Liver (tissue), 9 donors: ENCODE results near the gene YAE1. TPM values are rescaled to one million over a fixed set of nuclear protein-coding genes. Genes with fewer than 3 reads are reported as not detected.

Source experiments
- DNase-seq: peaks from one replicate; pipeline ENCODE4 v3.0.0-alpha.2; 2017; ENCODE audit warnings: low spot score
- H3K27ac ChIP-seq, 2 donors: one replicate each; pipeline ENCODE4 v1.7.0; 2013; ENCODE audit warnings: inconsistent platforms in 2 of 2, low read length in 2 of 2, control low read depth in 1 of 2, low read depth in 1 of 2, mild to moderate bottlenecking in 1 of 2
- H3K27me3 ChIP-seq, 4 donors: one replicate each; pipeline versions ENCODE4 v1.6.1 to v1.7.0; 2013; ENCODE audit warnings: low read length in 3 of 4, inconsistent platforms in 1 of 4, mild to moderate bottlenecking in 1 of 4, moderate library complexity in 1 of 4; ENCODE audit not compliant: control insufficient read depth in 4 of 4, insufficient read depth in 4 of 4
- H3K36me3 ChIP-seq, 4 donors: one replicate each; pipeline versions ENCODE4 v1.6.1 to v1.7.0; 2013; ENCODE audit warnings: low read length in 3 of 4, mild to moderate bottlenecking in 3 of 4, low read depth in 1 of 4, moderate library complexity in 1 of 4; ENCODE audit not compliant: control insufficient read depth in 4 of 4, insufficient read depth in 3 of 4
- H3K4me1 ChIP-seq, 4 donors: one replicate each; pipeline versions ENCODE4 v1.6.1 to v1.7.0; 2013; ENCODE audit warnings: low read length in 3 of 4, mild to moderate bottlenecking in 3 of 4, moderate library complexity in 1 of 4; ENCODE audit not compliant: control insufficient read depth in 4 of 4, insufficient read depth in 4 of 4
- H3K4me3 ChIP-seq, 3 donors: one replicate each; pipeline versions ENCODE4 v1.6.1 to v1.7.0; 2013; ENCODE audit warnings: low read length in 3 of 3, control low read depth in 1 of 3, low read depth in 1 of 3, mild to moderate bottlenecking in 1 of 3
- H3K9ac ChIP-seq, 2 donors: one replicate each; pipeline ENCODE4 v1.7.0; 2013; ENCODE audit warnings: low read length in 2 of 2, mild to moderate bottlenecking in 2 of 2, moderate library complexity in 2 of 2, control low read depth in 1 of 2, low read depth in 1 of 2
- H3K9me3 ChIP-seq, 4 donors: one replicate each; pipeline versions ENCODE4 v1.6.1 to v1.7.0; 2013; ENCODE audit warnings: low read length in 3 of 4; ENCODE audit not compliant: control insufficient read depth in 4 of 4
- ATF3 ChIP-seq: IDR thresholded peaks from 2 replicates; pipeline ENCODE4 v1.6.1; 2016; ENCODE audit warnings: antibody characterized with exemption
- EGR1 ChIP-seq, 2 donors: IDR thresholded peaks; 2 replicates each; pipeline ENCODE4 v1.6.1; 2016 to 2018; ENCODE audit warnings: antibody characterized with exemption in 2 of 2, low read depth in 2 of 2
- FOXA1 ChIP-seq: IDR thresholded peaks from 2 replicates; pipeline ENCODE4 v1.6.1; 2016; ENCODE audit warnings: antibody characterized with exemption
- FOXA2 ChIP-seq: IDR thresholded peaks from 2 replicates; pipeline ENCODE4 v1.6.1; 2016; ENCODE audit warnings: antibody characterized with exemption
- GABPA ChIP-seq, 2 donors: IDR thresholded peaks in 1 of 2; conservative IDR thresholded peaks in 1 of 2; 2 replicates each; pipeline ENCODE4 v1.6.1; 2016; ENCODE audit warnings: antibody characterized with exemption in 2 of 2, mild to moderate bottlenecking in 1 of 2, moderate library complexity in 1 of 2
- HNF4A ChIP-seq, 2 donors: conservative IDR thresholded peaks; 2 replicates each; pipeline ENCODE4 v1.6.1; 2016; ENCODE audit warnings: antibody characterized with exemption in 2 of 2, mild to moderate bottlenecking in 2 of 2
- HNF4G ChIP-seq: IDR thresholded peaks from 2 replicates; pipeline ENCODE4 v1.6.1; 2016; ENCODE audit warnings: antibody characterized with exemption
- JUND ChIP-seq, 2 donors: IDR thresholded peaks; 2 replicates each; pipeline ENCODE4 v1.6.1; 2016; ENCODE audit warnings: antibody characterized with exemption in 2 of 2
- NR2F2 ChIP-seq: IDR thresholded peaks from 2 replicates; pipeline ENCODE4 v1.6.1; 2016; ENCODE audit warnings: antibody characterized with exemption
- RAD21 ChIP-seq, 2 donors: IDR thresholded peaks; 2 replicates each; pipeline ENCODE4 v1.6.1; 2016; ENCODE audit warnings: antibody characterized with exemption in 2 of 2, mild to moderate bottlenecking in 2 of 2
- RXRA ChIP-seq, 2 donors: IDR thresholded peaks; 2 replicates each; pipeline ENCODE4 v1.6.1; 2017 to 2018; ENCODE audit warnings: antibody characterized with exemption in 2 of 2, mild to moderate bottlenecking in 1 of 2
- SP1 ChIP-seq: IDR thresholded peaks from 2 replicates; pipeline ENCODE4 v1.6.1; 2018; ENCODE audit warnings: antibody characterized with exemption, mild to moderate bottlenecking
- YY1 ChIP-seq: IDR thresholded peaks from 2 replicates; pipeline ENCODE4 v1.6.1; 2016; ENCODE audit warnings: antibody characterized with exemption, mild to moderate bottlenecking
- ZBTB33 ChIP-seq: IDR thresholded peaks from 2 replicates; pipeline ENCODE4 v1.6.1; 2016; ENCODE audit warnings: antibody characterized with exemption
- WGBS: extraction: QIAGEN DNeasy Blood & Tissue Kit; methylation state at CpG from one replicate; pipeline ENCODE4 v1.1.7; 2013; 5-methylcytosine and 5-hydroxymethylcytosine counted together
- polyA plus RNA-seq, 2 donors: library from polyadenylated mRNA; stranded (reverse) in 1 of 2; unstranded in 1 of 2; fragments of 200-250 nt in 1 of 2; fragments of >200 nt in 1 of 2; fragmentation: Nextera tagmentation in 1 of 2; extraction: Ambion mirVana in 1 of 2; gene quantifications; one replicate each; pipeline versions ENCODE4 v1.2.1 to v1.2.3, GENCODE V29; 2013 to 2015
- total RNA-seq, 2 donors: library from RNA; depleted of rRNA; stranded (reverse); fragments of >200 nt; gene quantifications; one replicate each; pipeline ENCODE4 v1.2.3, GENCODE V29; 2014
- TF ChIP-seq, protein P1 (sequence below): IDR thresholded peaks from 2 replicates; pipeline ENCODE4 v1.6.1; 2016; ENCODE audit warnings: antibody characterized with exemption
- TF ChIP-seq, protein P2 (sequence below): fragments of 150-350 bp; IDR thresholded peaks from 2 replicates; pipeline ENCODE4 v1.5.1; 2017; ENCODE audit warnings: improper control_type of control experiment, low read depth, low read length; ENCODE audit not compliant: missing input control
- donor health status: healthy.
- donor health status: healthy.
- donor health status: healthy.
- donor health status: healthy.
- donor health status: healthy.

YAE1 gene
- total and polyA plus RNA-seq, 4 donors: 6.7 to 12.0 (median 9.9) TPM

GRCh38 chr7:39615350-39615975 lies 49.3 kb downstream of the YAE1 start:
- no peaks in the 10 kb centered on the region for H3K4me1 ChIP-seq
- no peaks in the 10 kb centered on the region for H3K27me3 ChIP-seq
- WGBS: 75% methylated on average over 1 of the region's 1 CpG
- no peak overlapping the region for H3K9ac ChIP-seq
- no peaks in the 10 kb centered on the region for H3K9me3 ChIP-seq
- H3K4me3 ChIP-seq: no peak overlapping the region
- H3K27ac ChIP-seq: no peak overlapping the region
- no peak for DNase-seq
- no peaks in the 10 kb centered on the region for H3K36me3 ChIP-seq
- TF ChIP-seq HNF4G: no peak
- TF ChIP-seq, protein P1, sequence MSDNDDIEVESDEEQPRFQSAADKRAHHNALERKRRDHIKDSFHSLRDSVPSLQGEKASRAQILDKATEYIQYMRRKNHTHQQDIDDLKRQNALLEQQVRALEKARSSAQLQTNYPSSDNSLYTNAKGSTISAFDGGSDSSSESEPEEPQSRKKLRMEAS: no peak
- TF ChIP-seq YY1: no peak
- TF ChIP-seq HNF4A (conservative IDR thresholded peaks at IDR 0.05): no peak
- no peak for TF ChIP-seq JUND (IDR thresholded peaks at IDR 0.05)
- TF ChIP-seq RAD21 (IDR thresholded peaks at IDR 0.05): no peak
- no peak for TF ChIP-seq ATF3
- TF ChIP-seq, protein P2, sequence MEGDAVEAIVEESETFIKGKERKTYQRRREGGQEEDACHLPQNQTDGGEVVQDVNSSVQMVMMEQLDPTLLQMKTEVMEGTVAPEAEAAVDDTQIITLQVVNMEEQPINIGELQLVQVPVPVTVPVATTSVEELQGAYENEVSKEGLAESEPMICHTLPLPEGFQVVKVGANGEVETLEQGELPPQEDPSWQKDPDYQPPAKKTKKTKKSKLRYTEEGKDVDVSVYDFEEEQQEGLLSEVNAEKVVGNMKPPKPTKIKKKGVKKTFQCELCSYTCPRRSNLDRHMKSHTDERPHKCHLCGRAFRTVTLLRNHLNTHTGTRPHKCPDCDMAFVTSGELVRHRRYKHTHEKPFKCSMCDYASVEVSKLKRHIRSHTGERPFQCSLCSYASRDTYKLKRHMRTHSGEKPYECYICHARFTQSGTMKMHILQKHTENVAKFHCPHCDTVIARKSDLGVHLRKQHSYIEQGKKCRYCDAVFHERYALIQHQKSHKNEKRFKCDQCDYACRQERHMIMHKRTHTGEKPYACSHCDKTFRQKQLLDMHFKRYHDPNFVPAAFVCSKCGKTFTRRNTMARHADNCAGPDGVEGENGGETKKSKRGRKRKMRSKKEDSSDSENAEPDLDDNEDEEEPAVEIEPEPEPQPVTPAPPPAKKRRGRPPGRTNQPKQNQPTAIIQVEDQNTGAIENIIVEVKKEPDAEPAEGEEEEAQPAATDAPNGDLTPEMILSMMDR: no peak
- TF ChIP-seq ZBTB33: no peak
- TF ChIP-seq SP1: no peak
- no peak for TF ChIP-seq GABPA (IDR thresholded peaks at IDR 0.05 in 1 of 2, conservative IDR thresholded peaks at IDR 0.05 in 1 of 2)
- TF ChIP-seq FOXA2: no peak

DNA sequence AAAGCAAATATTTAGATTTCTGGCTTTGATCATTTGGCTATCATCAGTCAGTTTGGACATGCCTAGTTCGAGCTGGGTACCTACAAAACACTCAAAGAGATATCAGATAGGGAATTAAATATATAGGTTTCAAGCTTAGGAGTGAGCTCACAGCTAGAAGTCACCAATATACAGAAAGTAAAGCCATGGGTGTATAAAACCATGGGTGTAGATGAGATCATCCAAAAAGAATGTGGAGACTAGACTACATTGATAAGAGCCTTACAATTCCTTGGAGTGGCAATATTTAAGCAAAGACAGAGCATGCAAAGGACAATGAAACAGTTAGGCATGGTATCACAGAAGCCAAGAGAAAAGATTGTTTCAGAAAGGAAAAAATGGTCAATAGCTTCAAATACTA lies 49.9 kb downstream of the YAE1 start:
- H3K36me3 ChIP-seq: no peaks in the 10 kb centered on the region
- 41% methylated on average over 1 of the region's 1 CpG for WGBS
- no peak overlapping the region for H3K4me3 ChIP-seq
- no peaks in the 10 kb centered on the region for H3K27me3 ChIP-seq
- no peaks in the 10 kb centered on the region for H3K9me3 ChIP-seq
- H3K27ac ChIP-seq: no peak overlapping the region
- H3K4me1 ChIP-seq: no peaks in the 10 kb centered on the region
- H3K9ac ChIP-seq: no peak overlapping the region
- DNase-seq: no peak
- TF ChIP-seq NR2F2 (no peak), ZBTB33 (no peak), EGR1 (IDR thresholded peaks at IDR 0.05; ENCODE audit: low read depth in 2 of 2) (no peak), HNF4G (no peak), FOXA1 (no peak), RAD21 (IDR thresholded peaks at IDR 0.05) (no peak), GABPA (IDR thresholded peaks at IDR 0.05 in 1 of 2, conservative IDR thresholded peaks at IDR 0.05 in 1 of 2) (no peak), JUND (IDR thresholded peaks at IDR 0.05) (no peak), FOXA2 (no peak), RXRA (IDR thresholded peaks at IDR 0.05) (no peak), YY1 (no peak), HNF4A (conservative IDR thresholded peaks at IDR 0.05) (no peak)
- TF ChIP-seq, protein P1: no peak
- TF ChIP-seq, protein P2: no peak
